ENCODE measurements around the gene TMPRSS9.
A peak's percentile ranks its signal among the peaks of the same experiment; 100 is the strongest.
"Not testable (repeated sequence)": the region's sequence is repeated elsewhere in the genome, so short reads cannot be mapped to it uniquely, and the experiment has no call there.

Gene TMPRSS9

DNA sequence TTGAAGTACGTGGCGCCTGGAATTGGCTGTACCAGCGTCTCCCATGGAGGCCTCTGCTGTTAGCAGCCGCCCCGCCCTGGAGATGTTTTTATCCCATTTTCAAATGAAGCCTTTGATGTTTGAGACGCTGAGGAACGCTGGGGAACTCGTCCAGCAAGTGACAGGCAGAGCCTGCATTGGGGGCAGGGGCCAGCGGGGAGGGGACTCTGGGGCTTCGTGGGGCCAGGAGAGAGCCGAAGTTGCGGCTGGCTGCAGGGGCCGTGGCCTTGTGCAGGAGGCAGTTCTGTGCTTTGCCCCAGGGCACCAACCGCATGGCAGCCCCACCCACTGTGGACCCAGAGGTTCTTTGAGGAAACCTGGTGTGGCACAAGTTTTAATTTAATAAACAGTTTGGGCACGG is 18.1 kb upstream of the TMPRSS9 start:
- FAIRE-seq = no peak

DNA sequence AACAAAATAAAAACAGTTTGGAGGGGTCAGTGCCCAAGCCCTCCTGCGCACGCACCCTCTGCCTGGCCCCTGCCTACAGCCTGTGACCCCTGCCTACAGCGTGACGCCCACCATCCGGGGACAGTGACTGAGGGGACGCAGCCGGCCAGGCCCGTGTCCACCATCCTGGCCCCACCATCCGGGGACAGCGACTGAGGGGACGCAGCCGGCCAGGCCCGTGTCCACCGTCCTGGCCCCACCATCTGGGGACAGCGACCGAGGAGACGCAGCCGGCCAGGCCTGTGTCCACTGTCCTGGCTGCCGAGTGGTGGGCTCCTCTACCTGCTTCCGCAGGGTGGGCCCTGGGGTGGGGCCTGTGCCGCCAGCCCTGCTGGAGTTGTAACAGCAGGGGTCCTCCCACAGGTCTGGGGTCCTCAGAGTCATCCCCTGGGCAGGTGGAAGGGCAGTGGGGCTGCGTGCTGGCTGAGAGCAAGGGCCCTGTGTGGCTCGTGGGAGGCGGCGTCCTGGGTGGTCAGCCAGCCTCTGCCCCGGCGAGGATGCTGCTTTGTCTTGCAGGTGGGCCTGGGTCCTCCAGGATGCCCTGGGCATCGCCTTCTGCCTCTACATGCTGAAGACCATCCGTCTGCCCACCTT is 17.3 kb upstream of the TMPRSS9 start:
- no peak for FAIRE-seq
- no peak for DNase-seq (ENCODE audit: low spot score)

More for the DNA sequence above, 18.1 kb upstream of the TMPRSS9 start:
- no peak for DNase-seq (ENCODE audit: low spot score)

- FAIRE-seq (no peak), DNase-seq (ENCODE audit: low spot score) (no peak)
Observed at GRCh38 chr19:2343289-2343982, 16.6 kb upstream of the TMPRSS9 start.

DNA sequence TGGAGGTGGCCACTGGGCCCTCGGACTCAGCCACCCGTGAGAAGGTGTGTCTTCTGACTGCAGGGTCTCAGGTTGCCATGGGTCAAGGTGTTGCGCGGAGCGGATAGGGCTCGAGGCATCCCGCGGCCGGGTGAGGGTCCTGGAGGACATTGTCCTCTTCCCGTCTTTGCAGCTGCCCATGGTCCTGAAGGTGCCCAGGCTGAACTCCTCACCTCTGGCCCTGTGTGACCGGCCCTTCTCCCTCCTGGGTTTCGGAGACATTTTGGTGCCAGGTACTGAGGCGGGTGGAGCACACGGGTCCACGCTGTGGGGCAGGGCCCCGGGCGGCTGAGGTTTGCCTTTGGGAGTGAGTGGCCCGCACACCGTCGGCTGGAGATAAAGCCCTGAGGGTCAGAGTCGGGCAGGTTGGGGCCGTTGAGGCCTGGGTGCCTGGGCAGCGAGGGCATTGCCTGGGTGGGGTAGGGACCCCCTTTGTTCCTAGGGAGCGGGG is 15.6 kb upstream of the TMPRSS9 start:
- DNase-seq (ENCODE audit: low spot score) = no peak
- no peak for FAIRE-seq

GRCh38 chr19:2345076-2345475 is 15.0 kb upstream of the TMPRSS9 start:
- no peak for DNase-seq (ENCODE audit: low spot score)
- no peak for FAIRE-seq

DNA sequence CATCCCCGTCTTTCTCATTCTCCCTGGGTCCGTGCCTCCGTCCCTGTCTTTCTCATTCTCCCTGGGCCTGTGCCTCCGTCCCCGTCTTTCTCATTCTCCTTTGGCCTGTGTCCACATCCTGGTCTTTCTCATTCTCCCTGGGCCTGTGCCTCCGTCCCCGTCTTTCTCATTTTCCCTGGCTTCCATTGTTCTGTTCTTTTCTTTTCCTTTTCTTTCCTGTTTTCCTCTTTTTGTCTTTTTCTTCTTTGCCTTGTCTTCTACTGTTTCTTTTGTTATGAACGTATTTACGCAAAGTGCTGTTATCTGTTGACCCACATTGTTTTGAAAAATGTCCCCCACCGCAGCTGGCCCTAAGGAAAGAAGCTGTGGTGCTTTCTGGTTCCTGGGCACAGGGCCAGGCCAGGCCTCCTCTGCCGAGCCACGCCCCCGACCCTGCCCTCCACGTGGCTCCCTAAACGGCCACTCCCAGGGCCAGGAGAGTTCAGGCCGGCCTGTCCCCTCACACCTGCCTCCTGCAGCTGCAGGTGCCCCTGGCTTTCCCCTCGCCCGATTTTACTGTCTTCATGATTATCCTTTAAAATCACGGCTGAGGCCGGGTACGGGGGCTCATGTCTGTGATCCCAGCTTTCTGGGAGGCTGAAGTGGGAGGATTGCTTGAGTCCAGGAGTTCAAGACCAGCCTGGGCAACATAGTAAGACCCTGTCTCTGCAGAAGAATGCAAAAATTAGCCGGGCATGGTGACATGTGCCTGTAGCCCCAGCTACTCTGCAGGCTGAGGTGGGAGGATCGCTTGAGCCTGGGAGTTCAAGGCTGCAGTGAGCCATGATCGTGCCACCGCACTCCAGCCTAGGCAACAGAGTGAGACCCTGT is 14.0 kb upstream of the TMPRSS9 start:
- FAIRE-seq = no peak

GRCh38 chr19:2349818-2350217 is 10.2 kb upstream of the TMPRSS9 start:
- FAIRE-seq; DNase-seq (ENCODE audit: low spot score): not testable (repeated sequence)

More for the DNA sequence above, 14.0 kb upstream of the TMPRSS9 start:
- DNase-seq (ENCODE audit: low spot score) = no peak

- FAIRE-seq (no peak), DNase-seq (ENCODE audit: low spot score) (no peak)
Observed at GRCh38 chr19:2350656-2351055, 9.4 kb upstream of the TMPRSS9 start.

DNA sequence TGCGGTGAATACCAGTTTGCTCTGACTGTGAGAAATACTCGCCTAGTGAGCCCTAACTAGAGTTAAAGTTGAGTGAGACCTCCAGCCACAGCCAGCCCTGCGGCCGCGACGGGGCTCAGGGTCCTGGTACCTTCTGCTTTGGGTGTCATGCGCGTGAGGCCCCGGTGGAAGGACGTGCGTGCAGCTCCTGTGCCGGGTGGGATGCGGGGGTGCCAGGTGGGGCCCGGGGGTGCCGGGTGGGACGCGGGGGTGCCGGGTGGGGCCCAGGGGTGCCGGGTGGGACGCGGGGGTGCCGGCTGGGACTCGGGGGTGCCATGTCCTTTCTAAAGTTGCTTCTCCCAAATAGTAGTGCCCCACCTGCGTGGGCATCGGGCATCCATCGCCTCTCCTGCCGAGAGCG is 8.5 kb upstream of the TMPRSS9 start:
- FAIRE-seq (no peak), DNase-seq (ENCODE audit: low spot score) (no peak)

DNA sequence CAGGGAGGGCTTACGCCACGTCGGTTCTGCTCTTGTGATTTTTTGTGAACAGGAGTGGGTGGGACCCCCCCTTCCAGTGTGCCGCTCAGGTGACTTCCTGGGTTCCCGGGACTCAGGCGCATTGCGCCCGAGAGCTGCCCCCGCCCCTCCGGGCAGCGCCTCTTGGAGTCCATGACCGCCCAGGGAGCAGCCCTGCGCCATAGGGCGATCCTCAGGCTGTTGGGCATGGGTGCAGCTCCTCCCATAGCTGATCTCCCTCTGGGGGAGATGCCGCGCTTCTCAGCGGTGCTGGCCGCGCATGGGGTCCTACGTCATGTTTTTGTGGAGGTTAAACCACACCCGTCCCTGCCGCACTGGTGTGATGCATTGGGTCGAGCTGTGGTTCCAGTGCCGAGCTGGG is 7.9 kb upstream of the TMPRSS9 start:
- FAIRE-seq = no peak
- no peak for DNase-seq (ENCODE audit: low spot score)

- no peak for DNase-seq (ENCODE audit: low spot score)
Observed at GRCh38 chr19:2353159-2353886, 6.7 kb upstream of the TMPRSS9 start.

GRCh38 chr19:2353887-2354592 is 6.0 kb upstream of the TMPRSS9 start:
- FAIRE-seq (no peak), DNase-seq (ENCODE audit: low spot score) (no peak)

More at GRCh38 chr19:2353159-2353886, 6.7 kb upstream of the TMPRSS9 start:
- FAIRE-seq = no peak

DNA sequence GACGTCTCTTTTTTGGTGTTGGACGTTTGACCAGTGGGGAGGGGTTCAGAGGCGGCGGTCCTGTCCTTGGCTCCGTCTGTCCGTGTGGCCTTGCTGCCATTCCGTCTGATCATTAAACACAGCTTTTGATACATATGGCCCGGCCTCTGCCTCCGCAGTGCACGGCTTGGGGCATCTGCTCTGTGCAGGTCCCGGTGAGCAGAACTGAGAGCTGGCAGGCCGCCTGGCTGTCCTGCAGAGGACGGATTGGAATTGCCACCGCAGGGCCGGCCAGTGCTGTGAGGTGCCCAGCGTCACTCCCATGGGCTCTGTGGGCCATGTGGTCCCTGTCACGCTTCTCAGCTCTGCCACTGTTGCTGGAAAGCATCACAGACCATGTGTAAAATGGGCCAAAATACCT is 5.4 kb upstream of the TMPRSS9 start:
- no peak for FAIRE-seq
- no peak for DNase-seq (ENCODE audit: low spot score)

GRCh38 chr19:2355168-2356035 is 4.7 kb upstream of the TMPRSS9 start:
- DNase-seq (ENCODE audit: low spot score) (peak; percentile 84), FAIRE-seq (peak; percentile 98)

- FAIRE-seq (no peak), DNase-seq (ENCODE audit: low spot score) (no peak)
Observed at GRCh38 chr19:2356036-2356646, 3.9 kb upstream of the TMPRSS9 start.

DNA sequence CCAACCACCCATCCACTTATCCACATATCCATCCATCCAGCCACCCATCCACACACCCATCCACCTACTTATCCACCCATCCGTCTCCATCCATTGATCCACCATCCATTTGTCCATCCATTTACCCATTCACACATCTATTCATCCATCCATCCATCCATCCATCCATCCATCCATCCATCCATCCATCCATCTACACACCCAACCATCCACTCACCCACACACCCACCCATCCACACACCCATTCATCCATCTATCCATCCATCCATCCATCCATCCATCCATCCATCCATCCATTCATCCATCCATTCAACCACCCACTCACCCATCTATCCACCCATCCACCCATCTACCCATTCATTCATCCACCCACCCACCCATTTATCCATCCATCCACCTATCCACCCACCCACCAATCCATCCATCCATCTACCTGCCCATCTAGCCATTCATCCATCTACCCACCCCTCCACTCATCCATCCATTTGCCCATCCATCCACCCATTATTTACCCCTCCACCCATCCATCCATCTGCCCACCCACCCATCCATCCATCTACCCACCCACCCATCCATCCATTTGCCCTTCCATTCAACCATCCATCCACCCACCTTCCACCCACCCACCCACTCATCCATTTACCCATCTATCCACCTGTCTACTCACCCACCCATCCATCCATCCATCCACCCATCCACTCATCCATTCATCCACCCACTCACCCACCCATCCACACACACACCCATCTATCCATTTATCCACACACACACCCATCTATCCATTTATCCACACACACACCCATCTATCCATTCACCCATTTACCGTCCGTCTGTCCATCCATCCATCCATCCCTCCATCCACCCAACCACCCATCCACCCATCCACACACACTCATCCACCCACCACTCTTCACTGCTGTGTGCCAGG is 2.5 kb upstream of the TMPRSS9 start:
- no peak for FAIRE-seq
- no peak for DNase-seq (ENCODE audit: low spot score)

GRCh38 chr19:2358548-2359173 is 1.4 kb upstream of the TMPRSS9 start:
- FAIRE-seq = no peak
- DNase-seq (ENCODE audit: low spot score) = no peak

DNA sequence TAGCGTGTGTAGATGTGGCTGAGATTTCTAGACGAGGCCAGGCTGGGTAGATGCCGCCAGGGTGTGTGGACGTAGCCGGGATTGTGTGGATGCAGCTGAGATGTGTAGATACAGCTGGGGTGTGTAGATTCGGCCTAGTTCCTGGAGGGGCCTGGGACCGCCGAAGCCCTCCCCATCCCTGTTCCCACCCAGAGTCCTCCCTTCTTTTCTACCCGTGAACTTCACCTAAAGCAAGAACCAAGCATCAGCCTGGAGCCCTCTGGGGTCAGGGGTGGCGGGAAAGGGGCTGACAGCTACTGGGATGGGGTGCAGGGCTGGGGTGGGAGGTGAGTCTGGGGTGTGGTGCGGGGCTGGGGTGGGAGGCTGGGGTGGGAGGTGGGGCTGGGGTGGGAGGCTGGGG is 768 bp downstream of the TMPRSS9 start:
- DNase-seq (ENCODE audit: low spot score) (no peak), FAIRE-seq (no peak)
